ENCODE data around the gene UGT3A2. TPM values are rescaled to one million over a fixed set of nuclear protein-coding genes. Genes with fewer than 3 reads are reported as not detected.

The UGT3A2 gene
- total and polyA plus RNA-seq, 2 of the 8 experiments (the other 6 are each of a cell fraction or from before 2014, with no cell fraction given), result 19.4 to 28.8 TPM

GRCh38 chr5:36029914-36030313 is 36.8 kb downstream of the UGT3A2 start:
- FAIRE-seq, result no peak

More at GRCh38 chr5:36029914-36030313, 36.8 kb downstream of the UGT3A2 start:
- no peak overlapping the region for H2BK12ac ChIP-seq (ENCODE audit: low read depth, low read length)
- H3K9ac ChIP-seq (replicated peaks in 1 of 4; ENCODE audit: extremely low read depth in 1 of 4, low read depth in 3 of 4, low read length in 3 of 4), result no peak overlapping the region
- WGBS, 2 experiments (ENCODE audit: extremely low coverage in 1 of 2, insufficient coverage in 1 of 2, insufficient read length in 1 of 2, insufficient replicate concordance in 2 of 2, low coverage in 1 of 2, low lambda C conversion rate in 2 of 2, missing lambda C conversion rate in 1 of 2), result 87% methylated on average over 1 of the region's 1 CpG; no CpG with 5 or more reads in 1 of the 2 experiments
- no peak overlapping the region for H3K27ac ChIP-seq (ENCODE audit: low read depth, low read length)
- no peak overlapping the region for H4K8ac ChIP-seq (ENCODE audit: extremely low read depth, insufficient read depth, low read length)
- H3K18ac ChIP-seq (ENCODE audit: extremely low read depth, low read length), result no peak overlapping the region
- ChIA-PET CTCF (ENCODE audit: partially characterized antibody) (interaction anchor here (1.5 kb wide), 1 partner anchor 40 kb away, joined by 4 read pairs; no protein-coding TSS in a partner anchor), POLR2A (ENCODE audit: partially characterized antibody) (no interaction called here)
- no peak overlapping the region for H2BK15ac ChIP-seq (ENCODE audit: low read length)
- H3K14ac ChIP-seq (ENCODE audit: insufficient read length), result no peak overlapping the region
- TF ChIP-seq CREB1 (IDR thresholded peaks at IDR 0.05) (no peak), TBP (IDR thresholded peaks at IDR 0.05; ENCODE audit: low read depth, low read length) (no peak), CTBP2 (IDR thresholded peaks at IDR 0.05; ENCODE audit: borderline replicate concordance, insufficient read depth, insufficient read length, low read length) (no peak), ATF3 (IDR thresholded peaks at IDR 0.05; ENCODE audit: insufficient read depth, low read depth, low read length) (no peak), NRF1 (IDR thresholded peaks at IDR 0.05; ENCODE audit: low read depth, low read length) (no peak), E2F6 (IDR thresholded peaks at IDR 0.05) (no peak), POLR2AphosphoS5 (IDR thresholded peaks at IDR 0.05; ENCODE audit: low read depth, low read length) (no peak), SIRT6 (IDR thresholded peaks at IDR 0.05; ENCODE audit: low read length) (no peak), BRCA1 (IDR thresholded peaks at IDR 0.05; ENCODE audit: low read depth, low read length) (no peak), EP300 (IDR thresholded peaks at IDR 0.05; ENCODE audit: borderline replicate concordance in 1 of 2, low read depth in 2 of 2, low read length in 2 of 2) (no peak), CEBPB (IDR thresholded peaks at IDR 0.05; ENCODE audit: low read depth, low read length) (no peak), TEAD4 (IDR thresholded peaks at IDR 0.05; ENCODE audit: low read depth, low read length) (no peak)
- H2BK20ac ChIP-seq (ENCODE audit: low read length), result no peak overlapping the region
- no peak overlapping the region for H3K56ac ChIP-seq (replicated peaks; ENCODE audit: insufficient read length, low read depth, low read length)
- no peak for DNase-seq (ENCODE audit: low read depth in 1 of 2, low spot score in 2 of 2)
- no peaks in the 10 kb centered on the region for H3K4me1 ChIP-seq (replicated peaks in 1 of 4; ENCODE audit: control insufficient read depth in 3 of 4, insufficient read depth in 4 of 4, low read length in 3 of 4)
- no peaks in the 10 kb centered on the region for H3K79me1 ChIP-seq (ENCODE audit: low read depth, low read length)
- H3K79me2 ChIP-seq (ENCODE audit: control insufficient read depth in 1 of 2, insufficient read depth in 2 of 2, low read length in 2 of 2), result no peaks in the 10 kb centered on the region
- no peak overlapping the region for H3K4me2 ChIP-seq (ENCODE audit: insufficient read depth in 1 of 2, low read depth in 2 of 2, low read length in 2 of 2)
- no peak overlapping the region for H4K5ac ChIP-seq (ENCODE audit: insufficient read length, low read depth, low read length)
- H2BK5ac ChIP-seq (ENCODE audit: low read depth, low read length), result no peak overlapping the region
- no peak overlapping the region for H2BK120ac ChIP-seq (replicated peaks; ENCODE audit: low read depth, low read length)
- no peaks in the 10 kb centered on the region for H3K27me3 ChIP-seq (replicated peaks in 1 of 4; ENCODE audit: control insufficient read depth in 3 of 4, extremely low read depth in 1 of 4, insufficient read depth in 3 of 4, low read length in 3 of 4)
- H3K4me3 ChIP-seq (ENCODE audit: extremely low read depth in 1 of 4, insufficient read depth in 2 of 4, low read depth in 3 of 4, low read length in 4 of 4), result no peak overlapping the region
- no peak overlapping the region for H4K91ac ChIP-seq (replicated peaks; ENCODE audit: insufficient read length, low read length)
- peaks cover 0 to 7% of the 10 kb centered on the region in 2 experiments; a peak in 2 of 4 replicates for H3K9me3 ChIP-seq (ENCODE audit: insufficient read depth in 2 of 2, low read depth in 1 of 2, low read length in 1 of 2)
- no peak overlapping the region for H2AFZ ChIP-seq (ENCODE audit: low read length)
- H3K36me3 ChIP-seq (ENCODE audit: control insufficient read depth in 2 of 4, insufficient read depth in 4 of 4, low read length in 3 of 4), result no peaks in the 10 kb centered on the region
- no peak overlapping the region for H3K4ac ChIP-seq (replicated peaks; ENCODE audit: insufficient read length, low read depth, low read length)
- no peaks in the 10 kb centered on the region for H4K20me1 ChIP-seq (replicated peaks in 1 of 2; ENCODE audit: control insufficient read depth in 1 of 2, insufficient read depth in 2 of 2, low read length in 2 of 2)
- H2AK5ac ChIP-seq (ENCODE audit: low read depth, low read length), result no peak overlapping the region
- H3K23me2 ChIP-seq (ENCODE audit: low read depth, low read length), result no peaks in the 10 kb centered on the region
- no peak overlapping the region for H3K23ac ChIP-seq (ENCODE audit: insufficient read length)

Measured in H1 (cell line).